Subcutaneous abdominal adipose tissue (tissue), 5 donors: Measurements from ENCODE around the gene GFAP.

Experiments used
- H3K27ac ChIP-seq: one replicate; pipeline ENCODE4 v1.7.0; 2013; ENCODE audit warnings: low read depth, mild to moderate bottlenecking, inconsistent platforms, low read length, moderate library complexity
- H3K27me3 ChIP-seq, 5 donors: one replicate each; pipeline ENCODE4 v1.7.0; 2013; ENCODE audit warnings: low read length in 5 of 5, inconsistent platforms in 1 of 5; ENCODE audit not compliant: control insufficient read depth in 5 of 5, insufficient read depth in 4 of 5
- H3K36me3 ChIP-seq, 5 donors: one replicate each; pipeline ENCODE4 v1.7.0; 2013; ENCODE audit warnings: low read length in 5 of 5; ENCODE audit not compliant: control insufficient read depth in 5 of 5, insufficient read depth in 5 of 5
- H3K4me1 ChIP-seq, 5 donors: one replicate each; pipeline ENCODE4 v1.7.0; 2013; ENCODE audit warnings: low read length in 5 of 5, mild to moderate bottlenecking in 3 of 5, moderate library complexity in 1 of 5; ENCODE audit not compliant: control insufficient read depth in 5 of 5, insufficient read depth in 5 of 5
- H3K4me3 ChIP-seq, 5 donors: one replicate each; pipeline ENCODE4 v1.7.0; 2013; ENCODE audit warnings: low read length in 5 of 5, low read depth in 1 of 5
- H3K9ac ChIP-seq, 5 donors: one replicate each; pipeline ENCODE4 v1.7.0; 2013; ENCODE audit warnings: low read length in 5 of 5, mild to moderate bottlenecking in 4 of 5, moderate library complexity in 3 of 5
- H3K9me3 ChIP-seq, 5 donors: one replicate each; pipeline ENCODE4 v1.7.0; 2013; ENCODE audit warnings: low read length in 5 of 5; ENCODE audit not compliant: control insufficient read depth in 5 of 5
- donor health status: healthy.
- donor health status: healthy.
- donor health status: healthy.
- donor health status: healthy.
- donor health status: healthy.

Gene GFAP

GRCh38 chr17:44915321-44915726, at the start of gene GFAP:
GFAP (minus strand) TSS chr17:44915500; CDS start chr17:44915486, 14 bp downstream.
- Histone ChIP-seq H3K4me3 (no peak within 1 kb of the TSS), H3K4me1 (peaks cover 2 to 49% (median 38%) of the 10 kb centered on the region in 5 donors), H3K9me3 (no peaks in the 10 kb centered on the region), H3K36me3 (no peaks in the 10 kb centered on the region), H3K27ac (peak within 1 kb of the TSS; percentile 44), H3K9ac (peak within 1 kb of the TSS in 3 of 5 donors; percentile 15 to 65 (median 34)), H3K27me3 (peaks cover 0 to 17% (median 7%) of the 10 kb centered on the region in 5 donors)

GRCh38 chr17:44961921-44962350, 46.6 kb upstream of the GFAP start:
- Histone ChIP-seq H3K36me3 (no peaks in the 10 kb centered on the region), H3K27me3 (peaks cover 29 to 60% (median 51%) of the 10 kb centered on the region in 5 donors), H3K9me3 (no peaks in the 10 kb centered on the region), H3K4me1 (peaks cover 0 to 13% (median 6%) of the 10 kb centered on the region in 5 donors), H3K4me3 (no peak overlapping the region), H3K27ac (no peak overlapping the region), H3K9ac (no peak overlapping the region)

GRCh38 chr17:44960691-44961090, 45.4 kb upstream of the GFAP start:
- no peaks in the 10 kb centered on the region for H3K9me3 ChIP-seq
- no peak overlapping the region for H3K9ac ChIP-seq
- H3K4me1 ChIP-seq, result peaks cover 0 to 7% (median 5%) of the 10 kb centered on the region in 5 donors
- no peak overlapping the region for H3K27ac ChIP-seq
- H3K36me3 ChIP-seq, result no peaks in the 10 kb centered on the region
- peaks cover 25 to 57% (median 43%) of the 10 kb centered on the region in 5 donors for H3K27me3 ChIP-seq
- H3K4me3 ChIP-seq, result no peak overlapping the region

- Histone ChIP-seq H3K4me3 (no peak overlapping the region), H3K9ac (no peak overlapping the region), H3K36me3 (no peaks in the 10 kb centered on the region), H3K4me1 (peaks cover 0 to 7% (median 5%) of the 10 kb centered on the region in 5 donors), H3K9me3 (no peaks in the 10 kb centered on the region), H3K27me3 (peaks cover 25 to 54% (median 40%) of the 10 kb centered on the region in 5 donors), H3K27ac (no peak overlapping the region)
These were observed 44.7 kb upstream of the GFAP start for GRCh38 chr17:44959821-44960531.

GRCh38 chr17:44956998-44957981, 42.0 kb upstream of the GFAP start:
- Histone ChIP-seq H3K27ac (no peak overlapping the region), H3K36me3 (no peaks in the 10 kb centered on the region), H3K4me3 (no peak overlapping the region), H3K9ac (no peak overlapping the region), H3K9me3 (no peaks in the 10 kb centered on the region), H3K27me3 (peaks cover 20 to 37% (median 33%) of the 10 kb centered on the region in 5 donors), H3K4me1 (peaks cover 0 to 7% (median 5%) of the 10 kb centered on the region in 5 donors)

- H3K4me3 ChIP-seq, result no peak overlapping the region
- no peak overlapping the region for H3K27ac ChIP-seq
- peaks cover 13 to 32% (median 29%) of the 10 kb centered on the region in 5 donors for H3K27me3 ChIP-seq
- H3K9me3 ChIP-seq, result no peaks in the 10 kb centered on the region
- H3K4me1 ChIP-seq, result peaks cover 0 to 7% (median 5%) of the 10 kb centered on the region in 5 donors
- H3K36me3 ChIP-seq, result no peaks in the 10 kb centered on the region
- H3K9ac ChIP-seq, result no peak overlapping the region
These were observed 40.5 kb upstream of the GFAP start for GRCh38 chr17:44955674-44956425.

- Histone ChIP-seq H3K27ac (no peak overlapping the region), H3K36me3 (no peaks in the 10 kb centered on the region), H3K4me3 (no peak overlapping the region), H3K9ac (no peak overlapping the region), H3K9me3 (no peaks in the 10 kb centered on the region), H3K27me3 (peaks cover 0 to 17% (median 12%) of the 10 kb centered on the region in 5 donors), H3K4me1 (peaks cover 0 to 4% (median 3%) of the 10 kb centered on the region in 5 donors)
These were observed 37.7 kb upstream of the GFAP start for GRCh38 chr17:44952946-44953475.

- Histone ChIP-seq H3K4me1 (peaks cover 2 to 15% (median 13%) of the 10 kb centered on the region in 5 donors), H3K27ac (no peak overlapping the region), H3K36me3 (no peaks in the 10 kb centered on the region), H3K9ac (peak overlapping the region in 2 of 5 donors; percentile 70 to 82), H3K27me3 (peaks cover 0 to 7% (median 0%) of the 10 kb centered on the region in 5 donors), H3K4me3 (peak overlapping the region; percentile 66 to 88 (median 77)), H3K9me3 (no peaks in the 10 kb centered on the region)
These were observed 33.1 kb upstream of the GFAP start for GRCh38 chr17:44948315-44948795.
